Measurements from ENCODE around the gene KCNQ5. TPM values are rescaled to one million over a fixed set of nuclear protein-coding genes. Genes with fewer than 3 reads are reported as not detected.

The KCNQ5 gene
- total RNA-seq, 1 donor from 2014 or later = 3.5 TPM

DNA sequence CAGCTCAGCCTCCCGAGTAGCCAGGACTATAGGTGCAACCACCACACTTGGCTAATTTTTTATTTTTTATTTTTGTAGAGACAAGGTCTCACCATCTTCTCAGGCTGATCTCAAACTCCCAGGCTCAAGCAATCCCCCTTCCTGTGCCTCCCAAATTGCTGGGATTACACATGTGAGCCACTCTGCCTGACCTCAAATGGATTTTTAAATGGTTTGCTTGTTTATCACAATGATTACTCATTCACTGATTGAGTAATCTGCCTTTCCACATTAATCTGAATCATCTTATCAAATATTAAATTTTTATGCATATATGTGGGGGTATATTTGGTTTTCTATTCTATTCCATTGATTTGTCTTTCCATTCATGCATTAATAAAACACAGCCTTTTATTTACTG is 612.9 kb downstream of the KCNQ5 start:
- DNase-seq (ENCODE audit: low read depth) = peak; percentile 9

GRCh38 chr6:73236144-73236750 is 614.4 kb downstream of the KCNQ5 start:
- peak; percentile 4 for DNase-seq (ENCODE audit: low read depth)

DNA sequence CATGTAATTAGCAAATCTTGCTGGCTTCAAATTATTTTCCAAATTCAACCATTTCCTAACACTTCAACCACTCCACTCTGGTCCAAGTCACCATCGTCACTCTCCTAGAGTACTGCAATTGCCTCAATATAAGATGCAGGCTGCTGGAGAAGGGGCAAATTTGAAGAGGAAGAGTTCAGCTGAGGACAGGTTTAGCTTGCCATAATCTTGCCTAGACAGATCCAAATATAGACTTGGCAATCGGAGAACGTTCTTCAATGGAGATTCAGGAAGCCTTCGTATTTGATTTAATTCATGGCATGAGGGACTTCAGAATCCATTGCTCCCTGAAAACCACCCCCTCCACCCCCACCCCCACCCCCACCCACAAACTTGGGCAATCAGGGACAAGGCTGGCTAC is 618.9 kb downstream of the KCNQ5 start:
- no peak for DNase-seq (ENCODE audit: low read depth)

- DNase-seq (ENCODE audit: low read depth) = no peak
Observed at GRCh38 chr6:73242001-73242400, 620.1 kb downstream of the KCNQ5 start.

Small RNAs within 50 kb of the gene (microRNA-seq; reads per million reads assigned to microRNA genes)
- not detected for gene MIR4282
